ENCODE results near the gene PSMD6.

DNA sequence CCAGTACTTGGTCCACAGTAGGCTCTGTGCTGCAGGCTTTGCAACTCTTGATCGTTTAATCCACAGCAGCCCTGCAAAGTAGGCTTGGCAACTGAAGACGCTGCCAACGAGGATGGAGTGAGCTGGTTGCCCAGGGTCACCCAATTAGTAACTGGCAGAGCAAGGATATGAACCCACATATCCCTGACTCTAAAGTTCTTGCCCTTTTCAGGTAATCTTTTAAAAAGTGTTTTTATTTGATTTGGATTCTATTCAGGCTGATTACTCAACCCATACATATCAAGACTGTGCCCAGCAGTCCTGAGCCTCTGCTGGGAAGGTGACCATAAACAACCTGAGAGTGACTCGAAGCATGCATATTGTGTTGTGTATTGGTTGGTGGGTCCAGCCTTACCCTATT is 50.3 kb downstream of the PSMD6 start:
- TF ChIP-seq, protein P1, sequence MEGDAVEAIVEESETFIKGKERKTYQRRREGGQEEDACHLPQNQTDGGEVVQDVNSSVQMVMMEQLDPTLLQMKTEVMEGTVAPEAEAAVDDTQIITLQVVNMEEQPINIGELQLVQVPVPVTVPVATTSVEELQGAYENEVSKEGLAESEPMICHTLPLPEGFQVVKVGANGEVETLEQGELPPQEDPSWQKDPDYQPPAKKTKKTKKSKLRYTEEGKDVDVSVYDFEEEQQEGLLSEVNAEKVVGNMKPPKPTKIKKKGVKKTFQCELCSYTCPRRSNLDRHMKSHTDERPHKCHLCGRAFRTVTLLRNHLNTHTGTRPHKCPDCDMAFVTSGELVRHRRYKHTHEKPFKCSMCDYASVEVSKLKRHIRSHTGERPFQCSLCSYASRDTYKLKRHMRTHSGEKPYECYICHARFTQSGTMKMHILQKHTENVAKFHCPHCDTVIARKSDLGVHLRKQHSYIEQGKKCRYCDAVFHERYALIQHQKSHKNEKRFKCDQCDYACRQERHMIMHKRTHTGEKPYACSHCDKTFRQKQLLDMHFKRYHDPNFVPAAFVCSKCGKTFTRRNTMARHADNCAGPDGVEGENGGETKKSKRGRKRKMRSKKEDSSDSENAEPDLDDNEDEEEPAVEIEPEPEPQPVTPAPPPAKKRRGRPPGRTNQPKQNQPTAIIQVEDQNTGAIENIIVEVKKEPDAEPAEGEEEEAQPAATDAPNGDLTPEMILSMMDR (IDR thresholded peaks at IDR 0.05; ENCODE audit: low read depth, low read length) = no peak
- no peak for TF ChIP-seq POLR2A (IDR thresholded peaks at IDR 0.05; ENCODE audit: extremely low read depth, insufficient read length)
- TF ChIP-seq MYC (IDR thresholded peaks at IDR 0.05; ENCODE audit: low read depth, low read length) = no peak
